Measurements from ENCODE around the gene ENTPD2.
"Not testable (repeated sequence)": the region's sequence is repeated elsewhere in the genome, so short reads cannot be mapped to it uniquely, and the experiment has no call there.

Gene ENTPD2

DNA sequence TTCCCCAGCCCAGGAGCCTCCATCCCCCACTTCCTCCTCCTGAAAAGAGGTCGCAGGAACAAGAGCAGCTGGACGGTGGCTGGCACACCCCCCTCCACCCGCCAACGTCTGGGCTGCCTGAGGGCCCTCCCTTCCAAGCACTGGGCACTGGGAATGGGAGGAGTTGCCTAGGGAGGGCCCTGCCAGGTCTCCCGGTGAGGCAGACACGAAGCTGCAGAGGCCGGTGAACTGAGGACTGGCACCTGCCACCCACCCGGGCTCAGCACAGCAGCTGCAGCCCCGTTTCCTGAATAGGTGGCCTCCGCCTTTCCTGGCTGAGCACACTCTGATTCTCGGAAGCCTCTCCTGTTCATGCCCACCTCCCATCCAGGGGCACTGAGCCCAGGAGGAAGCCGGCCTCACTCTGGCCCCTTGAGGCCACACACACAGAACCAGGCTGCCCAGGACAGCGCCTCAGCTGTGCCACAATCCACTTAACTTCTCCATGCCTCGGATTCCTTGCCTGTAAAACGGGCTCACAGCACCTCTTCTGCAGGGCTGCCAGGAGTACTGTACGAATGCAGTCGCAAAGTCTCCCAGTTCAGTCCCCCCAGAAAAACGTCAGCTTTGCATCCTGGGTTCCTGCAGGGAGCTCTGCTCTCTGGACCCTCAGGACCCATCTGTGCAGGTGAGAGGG lies 9.2 kb downstream of the ENTPD2 start:
- no peak for DNase-seq

DNA sequence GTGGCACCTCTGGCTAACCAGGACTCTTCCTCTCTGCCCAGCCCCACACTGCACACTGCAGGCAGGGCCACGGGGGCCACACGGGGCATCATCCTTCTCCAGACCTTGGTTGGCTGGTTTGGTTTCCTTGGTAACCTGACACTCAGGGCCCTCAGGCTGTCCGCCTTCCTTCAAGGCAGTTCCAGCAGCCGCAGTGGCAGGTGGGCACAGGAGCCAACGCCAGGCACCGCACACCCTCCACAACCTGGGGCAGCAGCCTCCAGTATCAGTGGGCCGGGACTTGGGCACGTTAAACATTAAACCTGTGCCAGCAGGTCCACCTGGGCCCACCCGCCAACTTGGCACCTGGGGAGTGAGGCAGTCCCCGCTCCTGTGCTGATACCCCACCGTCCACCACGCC lies 9.8 kb downstream of the ENTPD2 start:
- no peak for DNase-seq

DNA sequence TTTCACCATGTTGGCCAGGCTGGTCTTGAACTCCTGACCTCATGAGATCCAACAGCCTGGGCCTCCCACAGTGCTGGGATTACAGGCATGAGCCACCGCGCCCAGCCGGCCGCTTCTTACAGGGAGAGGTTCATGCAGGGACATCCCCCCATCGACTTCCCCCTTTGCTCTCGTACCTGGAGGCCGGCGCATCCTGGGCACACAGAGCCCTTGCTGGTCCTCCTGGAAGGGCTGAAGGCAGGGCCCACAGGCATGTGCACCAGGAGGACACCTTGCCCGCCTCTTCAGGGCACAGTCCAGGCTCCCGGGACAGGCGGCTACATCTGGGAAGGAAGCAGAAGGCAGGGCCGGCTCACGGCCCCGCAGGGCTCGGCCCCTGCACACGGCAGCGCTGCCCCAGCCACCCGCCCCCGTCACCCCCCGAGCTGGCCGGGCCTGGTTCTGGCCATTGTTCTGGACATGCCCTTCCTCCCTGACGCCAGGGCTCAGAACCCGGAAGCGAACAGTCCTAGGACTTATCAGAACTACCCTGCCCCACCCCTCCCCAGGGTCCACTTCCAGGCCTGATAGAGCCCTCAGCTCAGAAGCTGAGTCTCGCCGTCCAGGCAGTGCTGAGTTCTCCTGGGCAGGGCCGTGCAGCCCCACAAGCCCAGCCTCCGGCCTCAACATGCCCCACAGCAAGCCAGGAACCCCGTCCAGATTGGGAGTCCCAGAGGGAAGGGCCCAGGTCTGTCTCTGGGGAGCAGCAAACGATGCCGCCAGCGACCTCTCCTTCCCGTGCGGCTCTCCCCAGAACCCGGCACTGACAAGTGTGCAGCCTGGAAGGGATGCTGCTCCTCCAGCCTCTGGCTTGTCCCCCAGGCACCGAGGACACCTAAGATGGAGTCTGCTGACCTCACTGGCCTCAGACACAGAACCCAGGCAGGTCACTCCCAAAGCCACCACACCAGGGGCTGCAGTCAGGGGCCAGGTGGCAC lies 10.8 kb downstream of the ENTPD2 start:
- DNase-seq = no peak

DNA sequence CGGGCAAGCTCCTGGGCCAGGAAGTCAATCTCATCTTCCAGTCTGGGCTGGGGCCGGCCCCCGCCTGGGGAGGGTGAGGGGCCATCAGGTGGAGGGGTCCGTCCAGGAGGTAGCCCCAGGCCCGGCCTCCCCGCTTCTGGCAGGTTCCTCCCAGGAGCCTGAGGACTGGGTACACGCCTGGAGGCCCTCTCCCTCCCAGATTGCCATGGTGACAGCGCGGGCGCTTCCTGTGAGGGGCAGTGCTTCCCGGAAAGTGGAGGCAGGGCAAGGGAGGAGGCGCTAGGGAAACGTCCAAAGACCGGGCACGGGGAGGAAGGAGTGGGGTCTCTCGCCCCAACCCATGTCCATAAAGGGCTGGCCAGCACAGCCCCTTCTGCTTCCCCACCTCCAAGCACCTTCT lies 12.7 kb downstream of the ENTPD2 start:
- no peak for DNase-seq

DNA sequence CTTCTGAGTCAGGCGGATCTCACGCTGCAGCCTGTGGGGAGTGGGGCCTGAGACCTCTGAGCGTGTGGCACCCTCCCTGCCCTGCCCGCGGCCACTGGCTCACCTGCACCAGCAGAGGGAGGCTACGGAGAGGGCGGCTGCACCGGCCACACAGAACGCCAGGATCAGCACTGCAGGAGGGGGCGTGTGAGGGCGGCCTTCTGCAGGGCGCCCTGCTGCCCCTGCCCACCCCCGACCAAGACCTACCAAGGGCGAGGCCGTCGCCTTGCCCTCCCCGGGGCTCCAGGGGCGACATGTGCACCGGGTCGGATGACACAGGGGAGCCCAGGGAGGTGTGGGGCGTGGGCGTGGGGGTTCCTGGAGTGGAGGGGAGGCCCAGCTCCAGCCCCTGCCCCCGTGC lies 13.3 kb downstream of the ENTPD2 start:
- DNase-seq = no peak

DNA sequence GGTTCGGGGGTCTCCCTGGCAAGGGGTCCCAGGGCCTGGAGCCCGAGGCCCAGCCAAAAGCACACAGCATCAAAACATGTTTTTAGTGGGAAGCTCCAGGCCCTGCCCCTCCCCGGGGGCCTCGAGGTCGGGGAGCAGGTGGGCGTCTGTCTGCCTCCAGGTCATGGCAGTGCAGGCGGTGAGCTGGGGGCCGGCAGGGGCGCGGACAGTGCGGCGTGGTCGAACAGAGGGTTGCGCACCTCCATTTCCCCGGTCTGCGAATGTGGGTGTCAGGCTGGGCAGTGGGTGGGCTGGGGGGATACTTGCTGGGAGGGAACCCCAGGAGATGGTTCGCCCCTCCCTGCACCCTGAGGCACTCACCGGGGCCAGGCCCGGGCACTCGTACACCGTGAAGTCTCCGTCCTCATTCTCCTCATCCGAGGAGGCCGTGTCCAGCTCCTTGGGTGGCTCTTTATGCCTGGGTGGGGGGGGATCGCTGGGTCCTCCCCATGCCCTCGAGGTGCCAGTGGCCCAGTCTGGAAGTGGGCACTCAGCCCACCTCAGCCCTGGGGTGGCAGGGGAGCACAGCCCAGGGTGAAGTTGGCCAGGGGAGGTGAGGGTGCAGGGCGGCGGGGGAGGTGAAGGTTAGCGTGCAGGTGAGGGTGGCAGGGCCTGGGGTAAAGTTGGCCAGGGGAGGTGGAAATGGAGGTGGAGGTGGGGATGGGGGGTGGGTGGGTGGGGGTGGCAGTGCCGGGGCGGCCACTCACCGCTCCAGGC lies 14.1 kb downstream of the ENTPD2 start:
- no peak for DNase-seq

DNA sequence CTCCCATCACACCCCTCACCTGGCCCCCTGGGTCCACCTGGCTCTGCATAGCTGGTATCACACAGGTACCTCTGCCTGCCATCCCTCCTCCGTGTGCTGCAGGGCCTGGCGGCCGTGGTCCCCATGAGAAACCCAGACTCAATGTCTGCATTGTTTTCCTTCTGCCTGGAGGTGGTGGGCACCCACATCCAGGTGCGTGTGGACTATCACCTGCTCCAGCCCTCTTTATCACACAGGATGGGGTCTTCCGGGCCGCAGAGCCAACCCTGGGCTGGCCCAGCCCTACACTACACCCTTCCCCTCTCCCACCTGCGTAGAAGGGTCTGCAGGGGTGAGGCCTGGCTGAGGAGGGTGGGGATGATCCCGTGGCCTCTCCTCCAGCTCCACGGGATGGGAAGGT lies 14.9 kb downstream of the ENTPD2 start:
- no peak for DNase-seq

DNA sequence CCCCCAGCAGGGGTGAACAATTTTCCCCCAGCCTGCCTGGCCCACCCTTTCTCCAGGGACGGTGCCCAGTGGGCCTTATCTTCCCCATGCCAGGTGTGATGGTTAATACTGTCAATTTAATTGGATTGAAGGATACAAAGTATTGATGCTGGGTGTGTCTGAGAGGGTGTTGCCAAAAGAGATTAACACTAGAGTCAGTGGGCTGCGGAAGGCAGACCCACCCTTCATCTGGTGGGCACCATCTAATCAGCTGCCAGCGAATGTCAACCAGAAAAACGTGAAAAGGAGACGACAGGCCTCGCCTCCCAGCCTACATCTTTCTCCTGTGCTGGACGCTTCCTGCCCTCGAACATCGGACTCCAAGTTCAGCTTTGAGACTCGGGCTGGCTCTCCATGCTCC lies 16.4 kb downstream of the ENTPD2 start:
- no peak for DNase-seq

DNA sequence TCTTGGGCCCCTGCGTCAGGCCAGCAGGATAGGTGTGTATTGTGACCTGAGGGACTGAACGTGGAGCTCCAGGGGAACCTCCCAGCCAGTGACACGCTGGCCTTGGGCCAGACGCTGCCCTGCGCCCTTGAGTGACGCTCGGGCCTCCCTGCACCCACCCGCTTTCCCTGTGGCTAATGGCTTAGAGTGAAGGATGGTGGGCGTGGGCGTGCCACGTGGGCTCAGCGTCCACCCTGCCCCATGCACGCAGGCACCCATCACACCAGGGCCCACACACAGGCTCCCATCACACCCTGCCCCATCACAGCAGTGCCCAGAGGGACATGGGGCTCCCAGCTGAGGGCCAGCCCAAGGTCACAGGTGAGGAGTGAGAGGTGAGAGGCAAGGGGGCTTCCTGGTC lies 16.8 kb downstream of the ENTPD2 start:
- DNase-seq = no peak

DNA sequence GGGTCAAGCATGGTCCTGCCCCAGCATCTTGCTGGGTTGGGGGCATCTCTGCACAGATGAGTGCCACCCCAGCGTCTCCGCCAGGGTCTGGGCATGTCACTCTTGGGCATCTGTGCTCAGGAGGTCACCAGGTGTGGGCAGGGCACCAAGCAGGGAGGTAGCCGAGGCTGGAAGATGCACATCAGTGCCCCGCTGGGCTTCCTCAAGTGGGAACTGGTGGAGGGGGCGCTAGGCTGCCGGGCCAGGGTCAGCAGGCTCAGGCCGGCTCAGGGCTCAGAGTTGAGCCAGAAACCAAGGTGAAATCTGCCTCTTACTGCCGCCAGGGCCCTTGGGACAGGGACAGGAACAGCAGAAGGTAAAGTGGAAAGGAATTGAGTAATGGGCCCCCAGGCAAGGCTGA lies 17.9 kb downstream of the ENTPD2 start:
- no peak for DNase-seq

DNA sequence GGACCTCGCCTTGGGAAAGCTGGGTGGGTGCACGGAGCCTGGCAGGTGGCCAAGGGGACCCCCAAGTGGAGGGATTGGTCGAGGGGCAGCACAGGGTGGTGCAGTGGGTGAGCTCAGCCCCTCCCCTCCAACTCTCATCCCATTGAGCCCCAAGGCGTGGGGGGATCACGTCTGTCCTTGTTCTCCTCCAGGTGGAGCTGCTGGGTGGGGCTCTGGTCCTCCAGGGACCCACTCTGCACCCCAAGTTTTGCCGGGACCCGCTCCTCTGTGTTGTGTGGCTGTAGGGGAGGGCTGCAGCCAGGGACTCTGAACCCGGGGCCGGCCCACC lies 18.4 kb downstream of the ENTPD2 start:
- DNase-seq = no peak

DNA sequence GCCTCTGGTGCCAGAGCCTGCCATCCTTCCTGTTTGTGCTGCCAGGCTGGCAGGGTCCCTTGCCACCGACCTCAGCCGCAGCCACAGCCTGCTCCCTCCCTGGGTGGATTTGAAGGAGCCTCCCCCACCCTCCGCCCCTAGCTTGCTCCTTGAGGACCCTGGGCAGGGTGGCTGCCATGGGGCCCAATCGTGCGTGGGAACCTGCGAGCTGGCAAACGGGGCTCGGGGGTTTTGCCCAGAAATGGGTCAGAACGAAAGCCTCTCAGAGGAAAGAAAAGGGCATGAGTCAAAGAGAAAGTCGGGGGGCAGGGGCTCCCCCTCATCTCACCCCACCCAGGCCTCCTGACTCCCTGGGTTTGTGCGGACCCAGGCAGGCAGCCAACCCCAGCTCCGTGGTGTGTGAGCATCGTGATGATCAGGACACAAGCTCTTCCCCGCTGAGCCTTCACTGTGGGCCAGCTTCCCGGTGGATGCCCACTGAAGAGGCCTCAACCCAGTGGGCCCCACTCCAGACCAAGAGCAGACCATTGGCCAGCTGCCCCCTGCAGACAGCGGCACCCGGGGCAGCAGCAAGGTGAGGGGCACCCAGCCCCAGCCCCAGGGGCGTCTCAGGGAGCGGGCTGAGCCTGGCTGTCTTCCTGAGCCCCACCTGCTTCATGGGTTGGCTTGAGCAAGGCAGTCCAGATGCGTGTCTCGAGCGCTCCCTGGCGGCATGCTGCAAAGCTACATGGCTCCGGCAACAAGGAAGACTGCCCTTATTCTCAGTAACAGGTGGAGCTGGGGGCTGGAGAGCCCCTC lies 19.0 kb downstream of the ENTPD2 start:
- no peak for DNase-seq

DNA sequence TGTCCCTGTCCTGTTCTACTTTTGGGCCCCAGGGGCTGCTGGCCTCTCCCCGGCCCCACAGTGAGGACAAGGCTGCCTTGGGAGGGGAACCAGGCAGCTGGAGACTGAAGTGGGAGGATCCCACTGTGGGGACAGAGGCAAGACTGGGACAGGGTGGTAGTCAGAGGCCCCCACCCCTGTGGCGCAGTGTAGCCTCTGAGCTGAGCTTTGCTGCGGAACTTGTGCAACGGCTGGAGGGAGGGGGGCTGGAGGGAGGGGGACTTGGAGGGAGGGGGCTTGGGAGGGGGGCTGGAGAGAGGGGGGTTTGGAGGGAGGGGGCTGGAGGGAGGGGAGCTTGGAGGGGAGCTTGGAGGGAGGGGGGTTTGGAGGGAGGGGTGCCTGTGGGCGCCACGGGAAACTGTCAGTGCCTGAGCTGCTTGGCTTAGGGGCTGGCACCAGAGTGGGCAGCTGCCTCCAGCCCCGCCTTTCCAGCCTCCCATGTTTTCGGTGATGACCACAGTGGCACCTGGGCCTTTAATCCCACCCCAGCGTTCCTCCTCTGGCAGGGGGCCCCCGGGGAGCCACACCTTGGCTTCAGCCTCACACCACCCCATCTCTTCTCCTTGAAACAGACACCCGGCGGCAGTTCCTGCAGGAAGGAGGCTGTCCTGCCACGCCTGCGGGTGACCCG lies 19.7 kb downstream of the ENTPD2 start:
- no peak for DNase-seq

DNA sequence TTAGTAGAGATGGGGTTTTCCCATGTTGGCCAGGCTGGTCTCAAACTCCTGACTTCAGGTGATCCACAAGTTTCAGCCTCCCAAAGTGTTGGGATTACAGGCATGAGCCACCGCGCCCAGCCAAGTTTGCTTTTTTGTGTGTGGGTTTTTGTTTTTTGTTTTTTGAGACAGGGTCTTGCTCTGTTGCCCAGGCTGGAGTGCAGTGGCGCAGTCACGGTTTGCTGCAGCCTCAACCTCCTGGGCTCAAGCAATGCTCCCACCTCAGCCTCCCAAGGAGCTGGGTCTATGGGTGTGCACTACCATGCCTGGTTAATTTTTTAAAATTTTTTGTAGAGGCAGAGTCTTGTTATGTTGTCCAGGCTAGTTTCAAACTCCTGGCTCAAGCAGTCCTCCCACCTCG lies 20.4 kb downstream of the ENTPD2 start:
- DNase-seq = not testable (repeated sequence)

DNA sequence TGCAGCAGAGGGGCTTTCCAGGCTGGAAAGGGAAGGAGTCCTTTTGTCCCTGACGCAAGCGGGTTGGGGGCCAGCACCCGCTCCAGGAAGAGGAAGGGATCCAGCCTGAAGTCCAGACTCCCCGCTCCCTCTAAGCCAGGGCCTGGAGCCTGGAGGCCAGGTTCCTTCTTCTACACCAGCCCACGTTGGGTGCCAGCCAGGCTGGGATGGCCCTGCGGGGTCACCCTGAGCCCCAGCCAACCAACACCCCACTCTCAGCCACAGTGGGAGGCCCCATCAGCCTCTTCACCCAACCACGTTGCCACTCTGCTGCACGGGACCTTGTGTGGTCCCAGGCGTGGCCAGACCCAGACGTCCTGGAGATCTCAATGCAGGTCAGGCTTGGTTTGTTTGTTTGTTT lies 21.0 kb downstream of the ENTPD2 start:
- DNase-seq = no peak

DNA sequence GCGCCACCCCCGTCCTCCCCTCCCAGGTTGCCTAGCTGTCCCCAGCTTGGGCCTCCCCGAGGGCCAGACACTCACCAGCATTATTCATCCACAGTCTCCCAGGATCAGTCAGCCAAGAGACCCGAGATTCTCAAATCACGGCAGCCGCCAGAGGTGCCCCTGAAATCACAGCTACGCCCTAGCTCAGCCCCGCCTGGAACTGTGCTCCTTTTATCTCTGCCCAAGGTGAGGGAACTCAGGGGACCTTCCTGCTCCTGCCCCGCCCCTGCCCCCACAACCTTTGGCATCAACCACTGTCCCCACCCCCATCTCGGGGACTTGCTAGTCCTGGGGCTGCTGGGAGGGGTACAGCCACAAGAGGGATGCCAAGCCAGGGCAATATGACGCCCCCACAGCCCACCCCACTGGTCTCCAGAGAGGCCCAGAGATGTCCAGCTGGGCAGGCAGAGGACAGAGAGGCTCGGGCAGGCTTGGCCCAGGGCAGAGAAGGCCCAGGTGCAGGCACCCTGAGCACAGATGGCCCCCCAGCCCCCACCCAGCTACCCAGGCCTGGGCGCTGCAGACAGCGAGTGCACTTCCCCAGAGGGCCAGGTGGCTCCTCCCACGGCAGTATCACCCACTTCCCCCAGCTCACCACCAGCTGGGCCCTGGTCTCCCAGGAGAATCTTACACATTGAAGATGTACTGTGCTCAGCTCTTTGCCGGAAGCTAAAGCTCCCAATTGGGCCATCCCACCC lies 21.8 kb downstream of the ENTPD2 start, which contains the start of gene FUT7:
FUT7 (minus strand) TSS at position 185 of the 737 bp plus-strand sequence; CDS start at position 88, 97 bp downstream.
- no peak for DNase-seq

DNA sequence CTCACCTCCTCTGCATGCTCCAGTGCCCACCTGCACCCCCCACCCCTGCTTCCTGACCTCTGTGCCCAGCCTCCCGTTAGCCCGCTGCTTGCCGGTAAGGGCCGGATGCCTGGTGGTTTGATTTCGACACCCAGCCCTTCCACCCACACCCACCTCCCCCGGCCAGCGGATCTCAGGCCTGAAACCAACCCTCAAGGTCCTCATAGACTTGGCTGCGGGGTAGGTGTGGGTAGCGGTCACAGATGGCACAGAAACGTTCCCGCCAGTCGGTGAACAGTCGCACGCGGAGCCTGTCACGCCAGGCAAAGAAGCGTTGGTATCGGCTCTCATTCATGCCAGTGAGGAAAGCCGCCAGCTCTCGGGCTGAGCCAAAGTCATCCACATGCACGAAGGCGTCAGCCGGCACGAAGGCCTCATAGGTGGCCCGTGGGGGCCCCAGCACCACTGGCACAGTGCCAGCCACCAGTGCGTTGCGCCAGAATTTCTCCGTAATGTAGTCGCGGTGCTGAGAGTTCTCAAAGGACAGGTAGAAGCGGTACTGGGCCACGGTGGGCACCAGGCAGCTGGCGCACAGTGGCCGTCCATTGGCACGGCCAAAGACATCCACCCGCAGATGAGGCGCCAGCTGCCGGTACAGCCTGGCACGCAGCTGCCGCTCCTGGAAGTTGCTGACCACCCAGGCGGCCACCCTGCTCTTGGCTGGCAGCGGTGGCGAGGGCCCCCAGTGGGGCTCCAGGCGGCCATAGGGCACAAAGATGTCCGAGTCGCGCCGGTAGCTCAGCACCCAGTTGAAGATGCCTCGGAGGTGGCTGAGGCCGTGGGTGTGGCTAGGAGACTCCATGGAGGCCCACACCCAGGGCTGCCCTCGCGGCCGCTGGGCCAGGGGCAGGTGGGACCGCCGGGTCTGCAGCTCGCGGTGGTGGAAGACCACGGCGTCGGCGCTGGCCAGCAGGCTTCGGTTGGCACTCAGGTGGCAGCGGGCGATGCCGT lies 23.0 kb downstream of the ENTPD2 start:
- no peak for DNase-seq

DNA sequence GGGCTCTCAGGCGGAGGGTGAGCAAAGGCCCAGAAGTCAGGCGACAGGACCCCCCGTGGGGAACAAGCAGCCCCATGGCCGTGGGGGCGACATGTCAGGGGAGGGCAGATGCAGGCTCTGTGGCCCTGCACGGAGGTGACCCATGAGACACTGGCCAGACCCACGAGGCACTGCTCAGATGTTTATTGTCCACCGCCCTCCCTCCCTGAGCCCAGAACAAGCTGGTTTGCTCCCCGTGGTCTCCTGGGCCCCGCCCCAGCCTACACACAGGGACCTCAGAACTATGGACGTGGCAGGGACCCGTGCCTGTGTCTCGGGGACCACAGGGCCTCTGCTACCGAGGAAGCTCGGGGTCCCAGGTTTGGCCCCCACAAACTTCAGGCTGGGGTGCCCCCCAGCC lies 23.9 kb downstream of the ENTPD2 start:
- DNase-seq = no peak

DNA sequence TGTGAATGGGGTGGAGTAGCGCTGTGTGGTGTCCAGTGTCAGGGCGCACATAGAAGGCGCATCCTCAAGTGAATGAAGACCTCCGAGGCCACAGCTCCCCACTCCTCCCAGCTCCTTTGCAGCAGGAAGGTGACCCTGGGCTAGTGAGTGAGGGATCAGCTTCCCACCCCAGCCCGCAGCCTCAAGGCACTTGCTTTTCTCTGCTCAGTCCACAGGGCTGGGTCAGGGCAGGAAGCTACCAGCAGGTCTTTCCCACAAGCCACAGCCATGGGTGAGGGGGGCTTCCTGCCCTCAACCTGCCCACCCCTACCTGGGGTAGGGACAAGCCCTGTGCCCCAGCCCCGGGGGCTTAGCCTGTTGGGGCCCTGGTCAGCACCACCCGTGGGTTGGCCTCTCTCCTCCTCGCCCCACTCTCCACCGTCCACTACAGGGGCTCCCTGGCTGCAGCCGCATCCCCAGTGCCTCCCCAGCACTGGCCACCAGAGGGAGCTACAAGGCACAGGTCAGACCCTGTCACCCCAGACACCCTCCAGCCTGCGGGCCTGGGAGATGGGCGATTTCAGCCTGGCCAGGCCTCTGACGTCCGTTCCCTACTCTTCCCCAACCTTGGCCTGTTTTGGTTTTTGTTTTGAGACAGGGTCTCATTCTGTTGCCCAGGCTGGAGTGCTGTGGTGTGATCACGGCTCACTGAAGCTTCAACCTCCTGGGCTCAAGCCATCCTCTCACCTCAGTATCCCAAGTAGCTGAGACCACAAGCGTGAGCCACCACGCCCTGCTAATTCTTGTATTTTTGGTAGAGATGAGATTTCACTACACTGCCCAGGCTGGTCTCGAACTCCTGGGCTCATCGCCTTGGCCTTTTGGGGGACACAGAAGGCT lies 24.6 kb downstream of the ENTPD2 start:
- DNase-seq = no peak
